OCI-LY3 (cell line): Measurements from ENCODE around the gene BRICD5.
A peak's percentile ranks its signal among the peaks of the same experiment; 100 is the strongest.

Experiments
- H2AFZ ChIP-seq: fragments of 200-600, 300-600 bp; shearing (Covaris generic); 2 replicates; pipeline ENCODE4 v1.6.0; 2014; ENCODE audit warnings: antibody characterized with exemption, low read depth, low read length
- H3K27ac ChIP-seq: fragments of 200-600, 300-600 bp; sonication (generic); 2 replicates; pipeline ENCODE4 v1.5.1; 2014; ENCODE audit warnings: mild to moderate bottlenecking, low read length, moderate library complexity, mixed read lengths
- H3K27me3 ChIP-seq: fragments of 200-600, 300-600 bp; sonication (generic); 2 replicates; pipeline ENCODE4 v1.6.1; 2014; ENCODE audit warnings: low read depth, low read length, mixed read lengths
- H3K36me3 ChIP-seq: fragments of 200-600, 300-600 bp; sonication (generic); replicated peaks from 2 replicates; pipeline ENCODE3; 2014; ENCODE audit warnings: low read depth, low read length, mixed read lengths
- H3K4me1 ChIP-seq: fragments of 300-600, 200-600 bp; sonication (generic); 2 replicates; pipeline ENCODE4 v1.6.1; 2014; ENCODE audit warnings: low read length, mixed read lengths
- H3K4me2 ChIP-seq: fragments of 200-600, 300-600 bp; sonication (generic); 2 replicates; pipeline ENCODE4 v1.6.1; 2014; ENCODE audit warnings: low read length, mixed read lengths
- H3K4me3 ChIP-seq: fragments of 300-600, 200-600 bp; sonication (generic); 2 replicates; pipeline ENCODE4 v1.5.1; 2014; ENCODE audit warnings: antibody characterized with exemption, mild to moderate bottlenecking, low read length, moderate library complexity
- H3K79me2 ChIP-seq: fragments of 300-600, 200-600 bp; shearing (Covaris generic); 2 replicates; pipeline ENCODE4 v1.6.1; 2014; ENCODE audit warnings: mild to moderate bottlenecking, low read length, mixed read lengths
- H3K9ac ChIP-seq: fragments of 300-600, 200-600 bp; shearing (Covaris generic); 2 replicates; pipeline ENCODE4 v1.6.0; 2014; ENCODE audit warnings: mild to moderate bottlenecking, low read length, moderate library complexity
- H3K9me3 ChIP-seq: fragments of 200-600, 300-600 bp; shearing (Covaris generic); 2 replicates; pipeline ENCODE4 v1.6.1; 2014; ENCODE audit warnings: low read length, mixed read lengths; ENCODE audit not compliant: insufficient read depth
- H4K20me1 ChIP-seq: fragments of 200-600, 300-600 bp; sonication (generic); 2 replicates; pipeline ENCODE4 v1.6.1; 2016; ENCODE audit warnings: low read length, mixed read lengths; ENCODE audit not compliant: insufficient read depth
- CTCF ChIP-seq: fragments of 200-600, 300-600 bp; sonication (generic); IDR thresholded peaks from 2 replicates; pipeline ENCODE4 v1.5.1; 2014; ENCODE audit warnings: antibody characterized with exemption, low read length, low read depth
- EZH2phosphoT487 ChIP-seq: fragments of 200-600 bp; shearing (Covaris generic); IDR thresholded peaks from 2 replicates; pipeline ENCODE4 v1.6.1; 2018; ENCODE audit warnings: antibody characterized with exemption, mixed run types, low read depth

Gene BRICD5

GRCh38 chr16:2250652-2251295 lies 40.1 kb upstream of the BRICD5 start:
- H3K27ac ChIP-seq: peak overlapping the region; percentile 74
- peak overlapping the region; percentile 92 for H3K4me3 ChIP-seq
- H2AFZ ChIP-seq: no peak overlapping the region
- peak overlapping the region; percentile 100 for H3K4me2 ChIP-seq
- TF ChIP-seq CTCF: no peak
- no peak for TF ChIP-seq EZH2phosphoT487
- peaks cover 32% of the 10 kb centered on the region for H3K4me1 ChIP-seq
- H3K9me3 ChIP-seq: no peaks in the 10 kb centered on the region
- peaks cover 19% of the 10 kb centered on the region for H3K36me3 ChIP-seq
- H3K79me2 ChIP-seq: peaks cover 31% of the 10 kb centered on the region
- peak overlapping the region; percentile 72 for H3K9ac ChIP-seq
- H4K20me1 ChIP-seq: peaks cover 20% of the 10 kb centered on the region
- no peaks in the 10 kb centered on the region for H3K27me3 ChIP-seq

- Histone ChIP-seq H3K27me3 (no peaks in the 10 kb centered on the region), H2AFZ (no peak overlapping the region), H3K36me3 (peaks cover 23% of the 10 kb centered on the region), H3K4me1 (peaks cover 6% of the 10 kb centered on the region), H3K79me2 (peaks cover 24% of the 10 kb centered on the region), H3K9ac (no peak overlapping the region), H3K27ac (no peak overlapping the region), H3K4me2 (no peak overlapping the region), H3K4me3 (no peak overlapping the region), H3K9me3 (no peaks in the 10 kb centered on the region), H4K20me1 (no peaks in the 10 kb centered on the region)
- TF ChIP-seq EZH2phosphoT487 (no peak), CTCF (no peak)
These were observed 35.7 kb upstream of the BRICD5 start for GRCh38 chr16:2246301-2246885.

GRCh38 chr16:2244926-2245795 lies 34.5 kb upstream of the BRICD5 start:
- H3K4me2 ChIP-seq: no peak overlapping the region
- H3K4me3 ChIP-seq: no peak overlapping the region
- H3K4me1 ChIP-seq: peaks cover 3% of the 10 kb centered on the region
- no peaks in the 10 kb centered on the region for H3K9me3 ChIP-seq
- TF ChIP-seq EZH2phosphoT487: no peak
- no peak for TF ChIP-seq CTCF
- no peak overlapping the region for H3K9ac ChIP-seq
- no peaks in the 10 kb centered on the region for H4K20me1 ChIP-seq
- H3K27ac ChIP-seq: no peak overlapping the region
- H3K36me3 ChIP-seq: peaks cover 23% of the 10 kb centered on the region
- no peak overlapping the region for H2AFZ ChIP-seq
- peaks cover 16% of the 10 kb centered on the region for H3K79me2 ChIP-seq
- H3K27me3 ChIP-seq: no peaks in the 10 kb centered on the region

GRCh38 chr16:2244301-2244700 lies 33.6 kb upstream of the BRICD5 start:
- no peaks in the 10 kb centered on the region for H3K27me3 ChIP-seq
- no peak overlapping the region for H3K27ac ChIP-seq
- H3K4me2 ChIP-seq: no peak overlapping the region
- no peak overlapping the region for H3K4me3 ChIP-seq
- H3K36me3 ChIP-seq: peaks cover 25% of the 10 kb centered on the region
- no peaks in the 10 kb centered on the region for H3K4me1 ChIP-seq
- H3K79me2 ChIP-seq: peaks cover 8% of the 10 kb centered on the region
- TF ChIP-seq EZH2phosphoT487 (no peak), CTCF (no peak)
- no peak overlapping the region for H2AFZ ChIP-seq
- no peaks in the 10 kb centered on the region for H4K20me1 ChIP-seq
- H3K9me3 ChIP-seq: no peaks in the 10 kb centered on the region
- no peak overlapping the region for H3K9ac ChIP-seq
